Measurements from ENCODE around the gene INSYN2B. TPM values are rescaled to one million over a fixed set of nuclear protein-coding genes. Genes with fewer than 3 reads are reported as not detected.

Gene INSYN2B
- total RNA-seq, 1 donor from 2014 or later, result 0.40 TPM

GRCh38 chr5:169973056-169973455, 7.2 kb downstream of the INSYN2B start:
- no peak for DNase-seq (ENCODE audit: low read depth in 2 of 2)

GRCh38 chr5:169971780-169972179, 8.5 kb downstream of the INSYN2B start:
- peak in 1 of 2 donors; percentile 38 for DNase-seq (ENCODE audit: low read depth in 2 of 2)

- DNase-seq (ENCODE audit: low read depth in 2 of 2), result peak; percentile 86 to 87
Measured at GRCh38 chr5:169970911-169971765, 9.2 kb downstream of the INSYN2B start.

GRCh38 chr5:169970339-169970738, 10.0 kb downstream of the INSYN2B start:
- DNase-seq (ENCODE audit: low read depth in 2 of 2), result no peak

GRCh38 chr5:169964246-169964645, 16.0 kb downstream of the INSYN2B start:
- no peak for DNase-seq (ENCODE audit: low read depth in 2 of 2)

GRCh38 chr5:169960659-169961058, 19.6 kb downstream of the INSYN2B start:
- DNase-seq (ENCODE audit: low read depth in 2 of 2), result no peak

- no peak for DNase-seq (ENCODE audit: low read depth in 2 of 2)
Measured at GRCh38 chr5:169958278-169958677, 22.0 kb downstream of the INSYN2B start.

GRCh38 chr5:169956756-169957155, 23.5 kb downstream of the INSYN2B start:
- no peak for DNase-seq (ENCODE audit: low read depth in 2 of 2)

GRCh38 chr5:169956126-169956525, 24.2 kb downstream of the INSYN2B start:
- DNase-seq (ENCODE audit: low read depth in 2 of 2), result no peak

GRCh38 chr5:169954786-169955185, 25.5 kb downstream of the INSYN2B start:
- no peak for DNase-seq (ENCODE audit: low read depth in 2 of 2)

GRCh38 chr5:169953196-169953595, 27.1 kb downstream of the INSYN2B start:
- DNase-seq (ENCODE audit: low read depth in 2 of 2), result peak in 1 of 2 donors; percentile 66

- DNase-seq (ENCODE audit: low read depth in 2 of 2), result no peak
Measured at GRCh38 chr5:169950333-169950732, 30.0 kb downstream of the INSYN2B start.

- no peak for DNase-seq (ENCODE audit: low read depth in 2 of 2)
Measured at GRCh38 chr5:169946743-169947295, 33.5 kb downstream of the INSYN2B start.

- peak in 1 of 2 donors; percentile 67 for DNase-seq (ENCODE audit: low read depth in 2 of 2)
Measured at GRCh38 chr5:169945831-169946261, 34.4 kb downstream of the INSYN2B start.

GRCh38 chr5:169944922-169945680, 35.2 kb downstream of the INSYN2B start:
- peak in 1 of 2 donors; percentile 6 for DNase-seq (ENCODE audit: low read depth in 2 of 2)

GRCh38 chr5:169944115-169944514, 36.2 kb downstream of the INSYN2B start:
- no peak for DNase-seq (ENCODE audit: low read depth in 2 of 2)

GRCh38 chr5:169943026-169943425, 37.3 kb downstream of the INSYN2B start:
- DNase-seq (ENCODE audit: low read depth in 2 of 2), result no peak

GRCh38 chr5:169942181-169942580, 38.1 kb downstream of the INSYN2B start:
- DNase-seq (ENCODE audit: low read depth in 2 of 2), result no peak

GRCh38 chr5:169941542-169941941, 38.8 kb downstream of the INSYN2B start:
- no peak for DNase-seq (ENCODE audit: low read depth in 2 of 2)

- no peak for DNase-seq (ENCODE audit: low read depth in 2 of 2)
Measured at GRCh38 chr5:169939731-169940130, 40.6 kb downstream of the INSYN2B start.

- DNase-seq (ENCODE audit: low read depth in 2 of 2), result no peak
Measured at GRCh38 chr5:169938439-169938838, 41.9 kb downstream of the INSYN2B start.

- DNase-seq (ENCODE audit: low read depth in 2 of 2), result no peak
Measured at GRCh38 chr5:169935762-169936161, 44.5 kb downstream of the INSYN2B start.

Data from lung microvascular endothelial cell (primary cell).